Lower lobe of right lung (tissue), 2 donors: ENCODE measurements around the gene MED9. TPM values are rescaled to one million over a fixed set of nuclear protein-coding genes. Genes with fewer than 3 reads are reported as not detected.
"Not testable (repeated sequence)": the region's sequence is repeated elsewhere in the genome, so short reads cannot be mapped to it uniquely, and the experiment has no call there.

Experiments used
- ATAC-seq, 2 donors: fragments of 200-7000 bp; cut with Tn5 transposase; one replicate each; pipeline ENCODE4 v1.9.1; 2020 to 2022; ENCODE audit warnings: mild to moderate bottlenecking in 2 of 2, moderate library complexity in 2 of 2
- DNase-seq: peaks from one replicate; pipeline ENCODE4 v3.0.0-alpha.2; 2020
- H3K27ac ChIP-seq: fragments of 200-600 bp; one replicate; pipeline ENCODE4 v1.8.0; 2022
- H3K27me3 ChIP-seq: fragments of 200-600 bp; one replicate; pipeline ENCODE4 v1.8.0; 2022; ENCODE audit warnings: low read depth
- H3K36me3 ChIP-seq: fragments of 200-600 bp; one replicate; pipeline ENCODE4 v1.8.0; 2022; ENCODE audit warnings: mild to moderate bottlenecking
- H3K4me1 ChIP-seq: fragments of 200-600 bp; one replicate; pipeline ENCODE4 v1.8.0; 2022
- H3K4me3 ChIP-seq: fragments of 200-600 bp; one replicate; pipeline ENCODE4 v1.8.0; 2022; ENCODE audit warnings: mild to moderate bottlenecking
- H3K9me3 ChIP-seq: fragments of 200-600 bp; one replicate; pipeline ENCODE4 v1.8.0; 2022
- intact Hi-C: fragments of 100-400 bp; cut with DNase I; formaldehyde crosslinking; loops from one replicate; pipeline ENCODE4 v1.11.0; 2022
- total RNA-seq: library from RNA; stranded (reverse); fragmentation: NEBNext Ultra II Directional; extraction: Animal tissue kit (Norgen Biotek cat#: 25700); gene quantifications from one replicate; pipeline ENCODE4 v1.2.1, GENCODE V29; 2021
- TF ChIP-seq, protein P1 (sequence below): fragments of 200-600 bp; IDR thresholded peaks from one replicate; pipeline ENCODE4 v1.8.0; 2022; ENCODE audit warnings: antibody characterized with exemption, mild to moderate bottlenecking
- donor health status: DM: no; HTN: yes; CAD: no; lungs with severe emphysema.

Gene MED9
- total RNA-seq, 1 donor from 2014 or later, result 14.5 TPM

DNA sequence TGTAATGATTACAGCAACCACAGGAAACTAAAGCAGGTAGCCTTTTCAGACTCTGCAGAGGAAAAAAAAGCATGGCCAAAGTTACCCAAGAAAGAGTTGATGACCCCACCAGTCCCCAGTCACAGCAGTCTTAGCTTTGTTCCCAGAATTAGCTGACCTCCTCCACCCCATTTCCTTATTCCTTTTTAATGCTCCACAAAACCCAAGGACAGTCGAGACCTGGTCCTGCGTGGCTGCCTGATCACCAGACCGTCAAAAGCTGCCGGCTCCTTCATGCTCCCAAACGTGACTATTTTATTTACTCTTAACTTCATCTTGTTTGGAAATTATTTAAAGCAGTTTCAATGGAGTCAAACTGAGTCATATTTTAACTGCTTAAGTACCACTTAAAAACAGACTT, 28.7 kb upstream of the MED9 start:
- intact Hi-C loops, result no loop called here
- Histone ChIP-seq H3K27me3 (no peaks in the 10 kb centered on the region), H3K4me1 (peaks cover 22% of the 10 kb centered on the region), H3K36me3 (no peaks in the 10 kb centered on the region), H3K27ac (no peak overlapping the region), H3K4me3 (no peak overlapping the region), H3K9me3 (no peaks in the 10 kb centered on the region)
- ATAC-seq, result no peak
- no peak for DNase-seq
- TF ChIP-seq, protein P1, sequence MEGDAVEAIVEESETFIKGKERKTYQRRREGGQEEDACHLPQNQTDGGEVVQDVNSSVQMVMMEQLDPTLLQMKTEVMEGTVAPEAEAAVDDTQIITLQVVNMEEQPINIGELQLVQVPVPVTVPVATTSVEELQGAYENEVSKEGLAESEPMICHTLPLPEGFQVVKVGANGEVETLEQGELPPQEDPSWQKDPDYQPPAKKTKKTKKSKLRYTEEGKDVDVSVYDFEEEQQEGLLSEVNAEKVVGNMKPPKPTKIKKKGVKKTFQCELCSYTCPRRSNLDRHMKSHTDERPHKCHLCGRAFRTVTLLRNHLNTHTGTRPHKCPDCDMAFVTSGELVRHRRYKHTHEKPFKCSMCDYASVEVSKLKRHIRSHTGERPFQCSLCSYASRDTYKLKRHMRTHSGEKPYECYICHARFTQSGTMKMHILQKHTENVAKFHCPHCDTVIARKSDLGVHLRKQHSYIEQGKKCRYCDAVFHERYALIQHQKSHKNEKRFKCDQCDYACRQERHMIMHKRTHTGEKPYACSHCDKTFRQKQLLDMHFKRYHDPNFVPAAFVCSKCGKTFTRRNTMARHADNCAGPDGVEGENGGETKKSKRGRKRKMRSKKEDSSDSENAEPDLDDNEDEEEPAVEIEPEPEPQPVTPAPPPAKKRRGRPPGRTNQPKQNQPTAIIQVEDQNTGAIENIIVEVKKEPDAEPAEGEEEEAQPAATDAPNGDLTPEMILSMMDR, result no peak

DNA sequence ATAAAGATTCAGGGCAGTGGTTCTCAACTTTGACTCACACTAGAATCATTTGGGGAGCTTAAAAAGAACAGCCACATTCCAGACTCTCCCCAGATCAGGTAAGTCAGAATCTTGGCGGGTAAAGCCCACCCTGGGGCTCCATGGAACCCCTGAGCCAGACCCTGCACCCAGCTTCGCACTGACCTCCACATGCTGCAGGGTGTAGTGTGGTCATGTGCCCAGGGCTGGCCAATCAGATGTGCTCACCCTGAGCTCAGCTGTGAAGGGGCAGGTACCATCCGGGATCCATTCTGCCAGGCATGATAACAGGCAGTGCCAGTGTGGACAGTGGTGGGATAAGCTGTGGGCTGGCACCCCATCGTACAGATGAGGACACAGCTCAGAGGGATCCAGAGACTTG, 28.1 kb upstream of the MED9 start:
- TF ChIP-seq, protein P1, result no peak
- Histone ChIP-seq H3K27ac (no peak overlapping the region), H3K9me3 (no peaks in the 10 kb centered on the region), H3K27me3 (no peaks in the 10 kb centered on the region), H3K4me3 (no peak overlapping the region), H3K36me3 (no peaks in the 10 kb centered on the region), H3K4me1 (peaks cover 15% of the 10 kb centered on the region)
- intact Hi-C loops, result no loop called here
- DNase-seq (no peak), ATAC-seq (no peak)

DNA sequence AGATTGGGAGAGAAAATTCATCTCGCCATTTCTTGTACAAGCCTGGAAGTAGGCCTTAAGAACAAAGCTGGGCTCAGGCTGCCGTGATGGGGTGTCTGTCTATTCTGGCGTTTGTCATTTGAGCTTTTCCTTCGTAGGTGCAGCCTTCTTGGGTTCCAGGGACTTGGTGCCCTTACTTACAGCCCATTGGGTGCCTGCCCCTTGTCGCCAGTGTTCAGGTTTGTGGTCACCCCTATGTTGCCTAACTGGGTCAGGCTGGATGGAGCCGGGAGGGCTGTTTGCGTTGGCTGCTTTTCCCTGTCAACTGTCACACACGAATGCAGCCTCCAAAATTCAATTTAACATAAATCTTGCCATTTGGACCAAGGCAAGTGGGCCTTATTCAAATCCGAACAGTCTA, 23.7 kb upstream of the MED9 start:
- no peaks in the 10 kb centered on the region for H3K36me3 ChIP-seq
- TF ChIP-seq, protein P1, result no peak
- no peaks in the 10 kb centered on the region for H3K27me3 ChIP-seq
- intact Hi-C loops, result no loop called here
- ATAC-seq (no peak), DNase-seq (no peak)
- no peaks in the 10 kb centered on the region for H3K4me1 ChIP-seq
- no peak overlapping the region for H3K4me3 ChIP-seq
- no peak overlapping the region for H3K27ac ChIP-seq
- no peaks in the 10 kb centered on the region for H3K9me3 ChIP-seq

DNA sequence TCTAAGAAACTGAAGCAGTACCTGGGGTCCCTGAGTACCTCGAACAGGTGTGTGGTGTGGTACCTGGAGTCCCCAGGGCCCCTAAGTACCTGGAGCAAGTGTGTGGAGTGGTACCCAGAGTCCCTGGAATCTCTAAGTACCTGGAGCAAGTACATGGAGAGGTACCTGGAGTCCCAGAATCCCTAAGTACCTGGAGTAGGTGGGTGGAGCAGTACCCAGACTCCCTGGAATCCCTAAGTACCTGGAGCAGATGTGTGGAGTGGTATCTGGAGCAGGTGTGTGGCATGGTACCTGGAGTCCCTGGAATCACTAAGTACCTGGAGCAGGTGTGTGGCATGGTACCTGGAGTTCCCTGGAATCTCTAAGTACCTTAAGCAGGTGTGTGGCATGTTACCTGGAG, 22.5 kb upstream of the MED9 start:
- TF ChIP-seq, protein P1, result no peak
- H3K27ac ChIP-seq, result no peak overlapping the region
- H3K9me3 ChIP-seq, result no peaks in the 10 kb centered on the region
- no peak overlapping the region for H3K4me3 ChIP-seq
- peak; percentile 36 to 76 for ATAC-seq
- intact Hi-C loops, result no loop called here
- no peaks in the 10 kb centered on the region for H3K36me3 ChIP-seq
- DNase-seq, result no peak
- no peaks in the 10 kb centered on the region for H3K4me1 ChIP-seq
- no peaks in the 10 kb centered on the region for H3K27me3 ChIP-seq

DNA sequence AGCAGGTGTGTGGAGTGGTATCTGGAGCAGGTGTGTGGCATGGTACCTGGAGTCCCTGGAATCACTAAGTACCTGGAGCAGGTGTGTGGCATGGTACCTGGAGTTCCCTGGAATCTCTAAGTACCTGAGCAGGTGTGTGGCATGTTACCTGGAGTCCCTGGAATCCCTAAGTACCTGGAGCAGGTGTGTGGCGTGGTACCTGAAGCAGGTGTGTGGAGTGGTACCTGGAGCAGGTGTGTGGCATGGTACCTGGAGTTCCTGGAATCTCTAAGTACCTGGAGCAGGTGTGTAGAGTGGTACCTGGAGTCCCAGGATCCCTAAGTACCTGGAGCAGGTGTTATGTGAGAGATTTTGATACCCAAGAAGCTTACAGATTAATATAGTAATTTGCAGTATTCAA, 22.1 kb upstream of the MED9 start:
- H3K27me3 ChIP-seq, intact Hi-C loops, H3K36me3 ChIP-seq, H3K9me3 ChIP-seq, H3K27ac ChIP-seq, DNase-seq, H3K4me1 ChIP-seq, H3K4me3 ChIP-seq: not testable (repeated sequence)
- ATAC-seq, result peak; percentile 14 to 64

DNA sequence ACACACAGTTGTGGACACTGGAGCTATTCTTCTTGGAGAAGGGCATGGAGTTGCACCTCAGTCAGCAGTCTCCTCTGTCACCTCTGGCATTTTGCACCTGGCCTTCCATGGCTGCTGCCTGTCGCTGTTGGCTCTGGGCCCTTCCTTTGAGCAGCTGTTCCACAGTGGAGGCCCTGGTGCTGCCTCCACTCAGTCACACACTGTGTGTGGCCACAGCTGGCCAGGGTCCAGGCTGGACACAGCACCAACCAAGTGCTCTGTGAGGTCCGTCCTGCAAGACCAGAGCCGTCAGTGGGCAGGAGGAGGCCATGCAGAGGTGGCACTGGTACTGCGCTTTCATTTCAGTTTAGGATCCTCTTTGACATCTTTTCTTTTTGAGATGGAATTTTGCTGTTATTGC, 21.6 kb upstream of the MED9 start:
- Histone ChIP-seq H3K4me3 (no peak overlapping the region), H3K4me1 (no peaks in the 10 kb centered on the region), H3K27ac (no peak overlapping the region), H3K27me3 (no peaks in the 10 kb centered on the region), H3K36me3 (no peaks in the 10 kb centered on the region), H3K9me3 (no peaks in the 10 kb centered on the region)
- ATAC-seq, result no peak
- intact Hi-C loops, result no loop called here
- TF ChIP-seq, protein P1, result no peak
- no peak for DNase-seq
